ENCODE data around the gene FAM81B.

GRCh38 chr5:95417971-95418370, 26.8 kb downstream of the FAM81B start:
- TF ChIP-seq, protein P1, sequence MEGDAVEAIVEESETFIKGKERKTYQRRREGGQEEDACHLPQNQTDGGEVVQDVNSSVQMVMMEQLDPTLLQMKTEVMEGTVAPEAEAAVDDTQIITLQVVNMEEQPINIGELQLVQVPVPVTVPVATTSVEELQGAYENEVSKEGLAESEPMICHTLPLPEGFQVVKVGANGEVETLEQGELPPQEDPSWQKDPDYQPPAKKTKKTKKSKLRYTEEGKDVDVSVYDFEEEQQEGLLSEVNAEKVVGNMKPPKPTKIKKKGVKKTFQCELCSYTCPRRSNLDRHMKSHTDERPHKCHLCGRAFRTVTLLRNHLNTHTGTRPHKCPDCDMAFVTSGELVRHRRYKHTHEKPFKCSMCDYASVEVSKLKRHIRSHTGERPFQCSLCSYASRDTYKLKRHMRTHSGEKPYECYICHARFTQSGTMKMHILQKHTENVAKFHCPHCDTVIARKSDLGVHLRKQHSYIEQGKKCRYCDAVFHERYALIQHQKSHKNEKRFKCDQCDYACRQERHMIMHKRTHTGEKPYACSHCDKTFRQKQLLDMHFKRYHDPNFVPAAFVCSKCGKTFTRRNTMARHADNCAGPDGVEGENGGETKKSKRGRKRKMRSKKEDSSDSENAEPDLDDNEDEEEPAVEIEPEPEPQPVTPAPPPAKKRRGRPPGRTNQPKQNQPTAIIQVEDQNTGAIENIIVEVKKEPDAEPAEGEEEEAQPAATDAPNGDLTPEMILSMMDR (tag by site-specific recombination; IDR thresholded peaks at IDR 0.05), result no peak
- TF ChIP-seq PATZ1 (tag by site-specific recombination; IDR thresholded peaks at IDR 0.05), result no peak
- TF ChIP-seq, protein P2, sequence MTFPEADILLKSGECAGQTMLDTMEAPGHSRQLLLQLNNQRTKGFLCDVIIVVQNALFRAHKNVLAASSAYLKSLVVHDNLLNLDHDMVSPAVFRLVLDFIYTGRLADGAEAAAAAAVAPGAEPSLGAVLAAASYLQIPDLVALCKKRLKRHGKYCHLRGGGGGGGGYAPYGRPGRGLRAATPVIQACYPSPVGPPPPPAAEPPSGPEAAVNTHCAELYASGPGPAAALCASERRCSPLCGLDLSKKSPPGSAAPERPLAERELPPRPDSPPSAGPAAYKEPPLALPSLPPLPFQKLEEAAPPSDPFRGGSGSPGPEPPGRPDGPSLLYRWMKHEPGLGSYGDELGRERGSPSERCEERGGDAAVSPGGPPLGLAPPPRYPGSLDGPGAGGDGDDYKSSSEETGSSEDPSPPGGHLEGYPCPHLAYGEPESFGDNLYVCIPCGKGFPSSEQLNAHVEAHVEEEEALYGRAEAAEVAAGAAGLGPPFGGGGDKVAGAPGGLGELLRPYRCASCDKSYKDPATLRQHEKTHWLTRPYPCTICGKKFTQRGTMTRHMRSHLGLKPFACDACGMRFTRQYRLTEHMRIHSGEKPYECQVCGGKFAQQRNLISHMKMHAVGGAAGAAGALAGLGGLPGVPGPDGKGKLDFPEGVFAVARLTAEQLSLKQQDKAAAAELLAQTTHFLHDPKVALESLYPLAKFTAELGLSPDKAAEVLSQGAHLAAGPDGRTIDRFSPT (tag by site-specific recombination; IDR thresholded peaks at IDR 0.05), result no peak
- TF ChIP-seq KLF10 (tag by site-specific recombination; IDR thresholded peaks at IDR 0.05), result no peak

All from HEK293 (cell line).